ENCODE results near the gene POLA1. TPM values are rescaled to one million over a fixed set of nuclear protein-coding genes. Genes with fewer than 3 reads are reported as not detected.

Gene POLA1
- total and polyA plus RNA-seq, 12 donors, result 2.2 to 11.0 (median 5.9) TPM

DNA sequence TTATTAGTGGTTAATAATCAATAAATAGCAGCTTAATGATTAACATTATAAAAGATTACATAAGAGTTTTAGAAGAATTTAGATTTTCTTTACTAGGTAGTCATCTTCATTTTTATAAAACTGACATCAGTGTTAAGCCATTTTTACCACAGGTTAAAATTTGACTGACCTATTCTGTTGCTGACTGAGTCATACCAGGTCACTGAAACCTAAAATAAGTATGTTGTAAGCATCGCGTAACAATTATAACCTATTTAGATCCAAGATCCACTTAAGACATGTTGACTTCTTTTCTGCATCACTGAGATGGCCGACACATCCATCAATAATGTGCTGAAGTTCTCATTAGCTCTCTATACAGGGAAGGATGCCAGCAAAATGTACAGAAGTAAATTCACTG is 285.4 kb downstream of the POLA1 start:
- DNase-seq, result no peak
- intact Hi-C loops (cut with DNase I), result no loop called here
- TF ChIP-seq, protein P1, sequence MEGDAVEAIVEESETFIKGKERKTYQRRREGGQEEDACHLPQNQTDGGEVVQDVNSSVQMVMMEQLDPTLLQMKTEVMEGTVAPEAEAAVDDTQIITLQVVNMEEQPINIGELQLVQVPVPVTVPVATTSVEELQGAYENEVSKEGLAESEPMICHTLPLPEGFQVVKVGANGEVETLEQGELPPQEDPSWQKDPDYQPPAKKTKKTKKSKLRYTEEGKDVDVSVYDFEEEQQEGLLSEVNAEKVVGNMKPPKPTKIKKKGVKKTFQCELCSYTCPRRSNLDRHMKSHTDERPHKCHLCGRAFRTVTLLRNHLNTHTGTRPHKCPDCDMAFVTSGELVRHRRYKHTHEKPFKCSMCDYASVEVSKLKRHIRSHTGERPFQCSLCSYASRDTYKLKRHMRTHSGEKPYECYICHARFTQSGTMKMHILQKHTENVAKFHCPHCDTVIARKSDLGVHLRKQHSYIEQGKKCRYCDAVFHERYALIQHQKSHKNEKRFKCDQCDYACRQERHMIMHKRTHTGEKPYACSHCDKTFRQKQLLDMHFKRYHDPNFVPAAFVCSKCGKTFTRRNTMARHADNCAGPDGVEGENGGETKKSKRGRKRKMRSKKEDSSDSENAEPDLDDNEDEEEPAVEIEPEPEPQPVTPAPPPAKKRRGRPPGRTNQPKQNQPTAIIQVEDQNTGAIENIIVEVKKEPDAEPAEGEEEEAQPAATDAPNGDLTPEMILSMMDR (IDR thresholded peaks at IDR 0.05), result no peak
- TF ChIP-seq POLR2A (IDR thresholded peaks at IDR 0.05), result no peak
- WGBS, 4 donors, result 86 to 97% (median 91%) methylated on average over 3 of the region's 3 CpGs
- Histone ChIP-seq H3K36me3 (replicated peaks in 1 of 2) (no peaks in the 10 kb centered on the region), H3K4me1 (replicated peaks in 1 of 2) (no peaks in the 10 kb centered on the region), H3K9me3 (replicated peaks in 1 of 3) (no peaks in the 10 kb centered on the region), H3K27me3 (no peaks in the 10 kb centered on the region), H3K4me3 (no peak overlapping the region), H3K27ac (no peak overlapping the region)

DNA sequence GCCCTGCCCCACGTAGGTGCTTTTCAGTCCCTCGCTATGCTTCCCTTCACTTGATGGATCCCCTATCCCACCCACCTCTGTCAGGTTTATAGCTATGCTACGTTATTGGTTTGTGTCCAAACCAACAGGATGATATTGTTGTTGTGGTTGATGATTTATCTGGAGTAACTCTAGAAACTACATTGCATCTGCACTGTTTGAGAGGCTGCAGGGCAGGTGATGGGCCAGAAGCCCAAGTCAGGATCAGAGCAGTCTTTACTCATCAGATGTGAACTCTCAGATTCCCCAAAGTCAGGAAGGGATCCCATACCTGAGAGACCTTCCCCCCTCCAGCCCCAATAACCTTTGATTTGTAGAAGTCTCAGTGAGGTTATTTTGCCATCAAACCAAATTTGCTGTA is 287.3 kb downstream of the POLA1 start:
- Histone ChIP-seq H3K36me3 (replicated peaks in 1 of 2) (no peaks in the 10 kb centered on the region), H3K9me3 (replicated peaks in 1 of 3) (no peaks in the 10 kb centered on the region), H3K27ac (no peak overlapping the region), H3K27me3 (no peaks in the 10 kb centered on the region), H3K4me1 (replicated peaks in 1 of 2) (no peaks in the 10 kb centered on the region), H3K4me3 (no peak overlapping the region)
- WGBS, 4 donors, result 63 to 100% (median 82%) methylated on average over 1 to 3 of the region's 3 CpGs
- no peak for DNase-seq
- TF ChIP-seq POLR2A (IDR thresholded peaks at IDR 0.05), result no peak
- TF ChIP-seq, protein P1 (IDR thresholded peaks at IDR 0.05), result no peak
- intact Hi-C loops (cut with DNase I), result no loop called here

DNA sequence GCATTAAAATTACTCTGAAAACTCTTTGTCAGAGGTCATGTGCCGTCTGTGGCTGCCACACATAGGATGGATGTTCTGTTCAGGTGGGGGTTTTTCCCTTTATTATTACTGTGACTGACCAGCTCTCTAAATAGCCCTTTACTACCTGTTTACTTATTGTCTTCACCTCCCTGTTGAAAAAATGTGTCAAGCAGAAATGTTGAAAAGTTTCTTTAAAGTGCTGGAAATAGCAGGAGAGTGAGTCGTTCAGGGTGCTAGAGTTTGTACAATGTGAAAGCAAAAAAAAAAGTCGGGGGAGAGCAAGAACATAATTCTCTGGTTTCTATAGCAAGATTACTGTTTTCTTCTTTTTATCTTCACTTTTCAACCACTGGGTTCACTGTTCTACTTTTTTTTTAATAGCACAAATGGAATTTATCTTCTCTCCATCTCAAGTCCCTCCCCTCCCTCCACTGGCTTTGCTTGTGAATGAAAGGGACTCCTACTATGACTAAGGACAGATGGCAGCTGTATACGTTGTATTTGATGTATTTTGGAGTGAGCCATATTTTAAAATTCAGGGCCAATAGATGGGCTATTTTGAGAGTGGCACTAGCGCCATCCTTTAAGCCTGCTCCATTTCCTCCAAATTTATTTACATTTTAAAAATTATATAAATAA is 288.7 kb downstream of the POLA1 start:
- WGBS, 4 donors, result 65 to 86% (median 77%) methylated on average over 5 of the region's 5 CpGs
- Histone ChIP-seq H3K27ac (no peak overlapping the region), H3K4me3 (no peak overlapping the region), H3K27me3 (no peaks in the 10 kb centered on the region), H3K9me3 (replicated peaks in 1 of 3) (no peaks in the 10 kb centered on the region), H3K4me1 (replicated peaks in 1 of 2) (no peaks in the 10 kb centered on the region), H3K36me3 (replicated peaks in 1 of 2) (no peaks in the 10 kb centered on the region)
- DNase-seq, result no peak
- intact Hi-C loops (cut with DNase I), result no loop called here
- no peak for TF ChIP-seq POLR2A (IDR thresholded peaks at IDR 0.05)
- TF ChIP-seq, protein P1 (IDR thresholded peaks at IDR 0.05), result no peak

DNA sequence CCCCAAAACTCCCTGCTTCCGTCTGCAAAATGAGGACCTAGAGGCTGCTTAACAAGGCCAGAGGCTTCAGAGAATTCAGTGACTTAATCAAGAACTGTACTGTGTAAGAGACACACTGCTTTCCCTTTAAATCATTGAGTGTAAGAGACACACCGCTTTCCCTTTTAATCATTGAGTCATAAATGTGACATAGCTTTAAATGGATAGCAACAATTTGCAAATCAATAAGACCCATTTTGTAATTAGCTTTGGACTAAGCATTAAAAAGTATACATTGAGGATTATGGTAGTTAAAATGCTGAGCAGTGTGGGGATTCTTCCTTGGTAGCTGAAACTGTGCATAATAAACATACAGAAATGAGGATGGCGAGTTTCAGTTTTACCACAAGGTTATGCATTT is 290.2 kb downstream of the POLA1 start:
- H3K9me3 ChIP-seq (replicated peaks in 1 of 3), result no peaks in the 10 kb centered on the region
- H3K27me3 ChIP-seq, result no peaks in the 10 kb centered on the region
- 73 to 98% (median 88%) methylated on average over 3 of the region's 3 CpGs for WGBS, 4 donors
- H3K4me3 ChIP-seq, result no peak overlapping the region
- H3K36me3 ChIP-seq (replicated peaks in 1 of 2), result no peaks in the 10 kb centered on the region
- no peaks in the 10 kb centered on the region for H3K4me1 ChIP-seq (replicated peaks in 1 of 2)
- TF ChIP-seq POLR2A (IDR thresholded peaks at IDR 0.05), result no peak
- TF ChIP-seq, protein P1 (IDR thresholded peaks at IDR 0.05), result no peak
- no peak for DNase-seq
- intact Hi-C loops (cut with DNase I), result no loop called here
- H3K27ac ChIP-seq, result no peak overlapping the region

Measured in adrenal gland (tissue), 12 donors.